ENCODE data around the gene DVL1. TPM values are rescaled to one million over a fixed set of nuclear protein-coding genes. Genes with fewer than 3 reads are reported as not detected.

Gene DVL1
- total RNA-seq, 1 experiment from 2014 or later, result 71.0 TPM

DNA sequence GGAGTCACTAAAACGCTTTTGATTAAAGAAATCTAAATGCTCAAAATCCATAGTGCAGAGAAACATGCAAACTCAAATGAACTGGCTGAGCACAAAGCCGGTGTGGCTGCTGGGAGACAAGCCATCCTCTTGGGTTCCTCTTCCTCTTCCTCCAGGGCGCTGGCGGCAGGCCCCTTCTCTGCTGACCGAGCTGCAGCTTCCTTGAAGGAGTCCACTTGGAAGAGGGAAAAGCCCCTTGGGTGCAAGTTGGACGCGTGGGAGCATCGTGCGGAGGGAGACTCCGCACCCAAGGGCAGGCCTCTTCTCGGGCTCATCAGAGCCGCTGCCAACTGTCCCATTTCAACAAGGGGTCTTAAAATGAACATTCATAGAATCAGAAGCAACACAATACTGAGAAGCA lies 42.0 kb upstream of the DVL1 start:
- H3K23me2 ChIP-seq (ENCODE audit: insufficient read length, low read depth, low read length, poor library complexity, severe bottlenecking), result no peaks in the 10 kb centered on the region
- no peak overlapping the region for H2AFZ ChIP-seq (ENCODE audit: low read length)
- H3K4me1 ChIP-seq (ENCODE audit: insufficient read depth, low read length), result no peaks in the 10 kb centered on the region
- H3K23ac ChIP-seq (ENCODE audit: insufficient read length, low read depth, low read length), result no peak overlapping the region
- Mint-ChIP-seq H3K36me3 (ENCODE audit: insufficient read depth in 1 of 3, low read depth in 3 of 3) (peaks cover 79 to 98% (median 96%) of the 10 kb centered on the region in 3 experiments), H3K27me3 (ENCODE audit: low read depth) (no peaks in the 10 kb centered on the region), H3K4me3 (no peak overlapping the region), H3K27ac (no peak overlapping the region), H3K4me1 (no peaks in the 10 kb centered on the region), H3K9me3 (no peaks in the 10 kb centered on the region)
- no peaks in the 10 kb centered on the region for H3K9me3 ChIP-seq (ENCODE audit: control insufficient read depth, low read depth, low read length)
- H3K27me3 ChIP-seq (ENCODE audit: insufficient read depth, low read length), result no peaks in the 10 kb centered on the region
- H2BK15ac ChIP-seq (ENCODE audit: low read depth, low read length), result no peak overlapping the region
- H3K79me2 ChIP-seq (ENCODE audit: insufficient read depth, low read length), result no peaks in the 10 kb centered on the region
- H2BK20ac ChIP-seq (ENCODE audit: low read depth, low read length, poor library complexity, severe bottlenecking), result no peak overlapping the region
- no peak for DNase-seq
- H3K56ac ChIP-seq (ENCODE audit: insufficient read length, low read depth, low read length), result no peak overlapping the region
- H3K18ac ChIP-seq (ENCODE audit: insufficient read length, low read depth, low read length), result no peak overlapping the region
- H2BK12ac ChIP-seq (ENCODE audit: insufficient read length, low read depth, low read length), result no peak overlapping the region
- no peak overlapping the region for H3K9ac ChIP-seq (ENCODE audit: extremely low read depth, insufficient read length, low read length)
- no peak overlapping the region for H3K4me2 ChIP-seq (ENCODE audit: insufficient read depth, insufficient read length, low read length)
- H2BK120ac ChIP-seq (ENCODE audit: low read depth, low read length, poor library complexity, severe bottlenecking), result no peak overlapping the region
- no peak overlapping the region for H4K5ac ChIP-seq (ENCODE audit: insufficient read length, low read depth, low read length)
- WGBS (ENCODE audit: extremely low coverage, insufficient read length, low lambda C conversion rate), result no CpG with 5 or more reads among the region's 12 CpGs
- no peak overlapping the region for H2BK5ac ChIP-seq (ENCODE audit: insufficient read length, low read length)
- no peak overlapping the region for H3K14ac ChIP-seq (ENCODE audit: insufficient read depth, low read length)
- no peak overlapping the region for H3T11ph ChIP-seq (ENCODE audit: low read length)
- no peak overlapping the region for H4K91ac ChIP-seq (ENCODE audit: insufficient read length, low read depth, low read length)
- H2AK5ac ChIP-seq (ENCODE audit: insufficient read length, low read length), result no peak overlapping the region
- TF ChIP-seq, protein P1, sequence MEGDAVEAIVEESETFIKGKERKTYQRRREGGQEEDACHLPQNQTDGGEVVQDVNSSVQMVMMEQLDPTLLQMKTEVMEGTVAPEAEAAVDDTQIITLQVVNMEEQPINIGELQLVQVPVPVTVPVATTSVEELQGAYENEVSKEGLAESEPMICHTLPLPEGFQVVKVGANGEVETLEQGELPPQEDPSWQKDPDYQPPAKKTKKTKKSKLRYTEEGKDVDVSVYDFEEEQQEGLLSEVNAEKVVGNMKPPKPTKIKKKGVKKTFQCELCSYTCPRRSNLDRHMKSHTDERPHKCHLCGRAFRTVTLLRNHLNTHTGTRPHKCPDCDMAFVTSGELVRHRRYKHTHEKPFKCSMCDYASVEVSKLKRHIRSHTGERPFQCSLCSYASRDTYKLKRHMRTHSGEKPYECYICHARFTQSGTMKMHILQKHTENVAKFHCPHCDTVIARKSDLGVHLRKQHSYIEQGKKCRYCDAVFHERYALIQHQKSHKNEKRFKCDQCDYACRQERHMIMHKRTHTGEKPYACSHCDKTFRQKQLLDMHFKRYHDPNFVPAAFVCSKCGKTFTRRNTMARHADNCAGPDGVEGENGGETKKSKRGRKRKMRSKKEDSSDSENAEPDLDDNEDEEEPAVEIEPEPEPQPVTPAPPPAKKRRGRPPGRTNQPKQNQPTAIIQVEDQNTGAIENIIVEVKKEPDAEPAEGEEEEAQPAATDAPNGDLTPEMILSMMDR (conservative IDR thresholded peaks at IDR 0.05), result no peak
- no peak overlapping the region for H3K4ac ChIP-seq (ENCODE audit: low read depth, low read length)
- no peaks in the 10 kb centered on the region for H4K20me1 ChIP-seq (ENCODE audit: control insufficient read depth, insufficient read depth, insufficient read length)
- no peak overlapping the region for H4K8ac ChIP-seq (replicated peaks; ENCODE audit: insufficient read length, low read depth, low read length)
- no peak overlapping the region for H3K27ac ChIP-seq (ENCODE audit: insufficient read length, low read depth, low read length)
- H3K79me1 ChIP-seq (ENCODE audit: insufficient read depth, low read depth, low read length, poor library complexity, severe bottlenecking), result no peaks in the 10 kb centered on the region
